Astrocyte of the spinal cord (primary cell): ENCODE measurements around the gene PLXNA2.

Source experiments
- DNase-seq: peaks from one replicate; pipeline ENCODE4 v3.0.0; 2011; ENCODE audit warnings: low read depth, low spot score
- H3K4me3 ChIP-seq: 2 replicates; pipeline ENCODE4 v1.5.1; 2011; ENCODE audit warnings: low read depth, mild to moderate bottlenecking, low read length, moderate library complexity
- in situ Hi-C: cut with HindIII; loops from 2 replicates; pipeline ENCODE4 v1.10.0; 2017; ENCODE audit warnings: low sequenced_read_pairs
- TF ChIP-seq, protein P1 (sequence below): IDR thresholded peaks from 2 replicates; pipeline ENCODE4 v1.5.1; 2012; ENCODE audit warnings: low read depth, mild to moderate bottlenecking, low read length, inconsistent platforms

PLXNA2 gene

GRCh38 chr1:208268541-208269337, 24.6 kb upstream of the PLXNA2 start:
- TF ChIP-seq, protein P1, sequence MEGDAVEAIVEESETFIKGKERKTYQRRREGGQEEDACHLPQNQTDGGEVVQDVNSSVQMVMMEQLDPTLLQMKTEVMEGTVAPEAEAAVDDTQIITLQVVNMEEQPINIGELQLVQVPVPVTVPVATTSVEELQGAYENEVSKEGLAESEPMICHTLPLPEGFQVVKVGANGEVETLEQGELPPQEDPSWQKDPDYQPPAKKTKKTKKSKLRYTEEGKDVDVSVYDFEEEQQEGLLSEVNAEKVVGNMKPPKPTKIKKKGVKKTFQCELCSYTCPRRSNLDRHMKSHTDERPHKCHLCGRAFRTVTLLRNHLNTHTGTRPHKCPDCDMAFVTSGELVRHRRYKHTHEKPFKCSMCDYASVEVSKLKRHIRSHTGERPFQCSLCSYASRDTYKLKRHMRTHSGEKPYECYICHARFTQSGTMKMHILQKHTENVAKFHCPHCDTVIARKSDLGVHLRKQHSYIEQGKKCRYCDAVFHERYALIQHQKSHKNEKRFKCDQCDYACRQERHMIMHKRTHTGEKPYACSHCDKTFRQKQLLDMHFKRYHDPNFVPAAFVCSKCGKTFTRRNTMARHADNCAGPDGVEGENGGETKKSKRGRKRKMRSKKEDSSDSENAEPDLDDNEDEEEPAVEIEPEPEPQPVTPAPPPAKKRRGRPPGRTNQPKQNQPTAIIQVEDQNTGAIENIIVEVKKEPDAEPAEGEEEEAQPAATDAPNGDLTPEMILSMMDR, result no peak
- no peak for DNase-seq
- in situ Hi-C loops, result no loop called here
- no peak overlapping the region for H3K4me3 ChIP-seq

DNA sequence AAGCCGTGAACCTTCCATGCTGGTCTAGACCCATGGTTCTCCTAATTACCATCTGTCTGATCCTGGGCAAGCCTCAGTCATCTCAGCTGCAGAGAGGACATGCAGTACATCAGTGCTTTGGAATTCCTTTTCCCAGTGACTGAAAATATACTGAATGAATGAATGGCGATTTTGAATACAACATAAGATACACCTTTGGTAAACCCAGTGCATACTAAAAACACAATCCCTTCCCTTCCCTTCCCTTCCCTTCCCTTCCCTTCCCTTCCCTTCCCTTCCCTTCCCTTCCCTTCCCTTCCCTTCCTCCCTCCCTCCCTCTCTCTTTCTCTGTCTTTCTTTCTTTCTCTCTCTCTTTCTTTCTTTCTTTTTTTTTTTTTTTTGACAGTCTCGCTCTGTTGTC, 21.3 kb upstream of the PLXNA2 start:
- no peak for DNase-seq
- TF ChIP-seq, protein P1, result no peak
- in situ Hi-C loops, result no loop called here
- H3K4me3 ChIP-seq, result no peak overlapping the region

GRCh38 chr1:208265122-208265469, 20.9 kb upstream of the PLXNA2 start:
- H3K4me3 ChIP-seq, result no peak overlapping the region
- TF ChIP-seq, protein P1, result no peak
- no peak for DNase-seq
- in situ Hi-C loops, result no loop called here

GRCh38 chr1:208264469-208265121, 20.4 kb upstream of the PLXNA2 start:
- in situ Hi-C loops, result no loop called here
- TF ChIP-seq, protein P1, result no peak
- no peak for DNase-seq
- no peak overlapping the region for H3K4me3 ChIP-seq

DNA sequence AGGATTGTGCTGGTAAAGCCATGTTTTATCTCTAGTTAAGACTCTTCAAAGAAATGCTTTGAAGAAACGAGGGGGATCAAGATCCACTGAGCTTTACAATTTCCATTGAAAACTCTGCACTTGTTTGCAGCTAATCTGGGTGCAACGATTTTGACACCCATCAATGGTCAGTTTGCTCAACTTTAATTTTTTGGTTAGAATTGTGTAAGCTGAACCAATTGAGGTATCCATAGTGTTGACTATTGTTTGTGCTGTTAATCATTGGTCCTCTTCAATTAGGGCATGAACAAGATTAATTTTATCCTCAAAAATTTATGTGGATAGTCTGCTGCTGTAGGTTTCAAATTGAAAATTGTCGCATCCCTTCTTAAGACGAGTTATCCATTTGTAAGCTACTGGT, 17.7 kb upstream of the PLXNA2 start:
- DNase-seq, result no peak
- in situ Hi-C loops, result no loop called here
- TF ChIP-seq, protein P1, result no peak
- no peak overlapping the region for H3K4me3 ChIP-seq

GRCh38 chr1:208258277-208258676, 14.1 kb upstream of the PLXNA2 start:
- TF ChIP-seq, protein P1, result no peak
- H3K4me3 ChIP-seq, result no peak overlapping the region
- in situ Hi-C loops, result no loop called here
- no peak for DNase-seq
